ENCODE data around the gene MLH1. TPM values are rescaled to one million over a fixed set of nuclear protein-coding genes. Genes with fewer than 3 reads are reported as not detected.
"Not testable (repeated sequence)": the region's sequence is repeated elsewhere in the genome, so short reads cannot be mapped to it uniquely, and the experiment has no call there.

MLH1 gene
- total RNA-seq, 1 experiment from 2014 or later = 47.2 TPM

GRCh38 chr3:37041546-37042195 is 48.4 kb downstream of the MLH1 start:
- TF ChIP-seq ZNF423 (CRISPR knock-in tag; IDR thresholded peaks at IDR 0.05) = no peak
- TF ChIP-seq ZBTB21 (CRISPR knock-in tag; IDR thresholded peaks at IDR 0.05; ENCODE audit: borderline replicate concordance) = no peak
- no peak for TF ChIP-seq ZNF219 (CRISPR knock-in tag; IDR thresholded peaks at IDR 0.05; ENCODE audit: borderline replicate concordance)
- TF ChIP-seq SP1 (CRISPR knock-in tag; conservative IDR thresholded peaks at IDR 0.05) = no peak
- TF ChIP-seq FOXP1 (CRISPR knock-in tag; IDR thresholded peaks at IDR 0.05; ENCODE audit: borderline replicate concordance) = no peak
- no peak for TF ChIP-seq SOX15 (CRISPR knock-in tag; IDR thresholded peaks at IDR 0.05)
- no peak for TF ChIP-seq NFYB (CRISPR knock-in tag; conservative IDR thresholded peaks at IDR 0.05; ENCODE audit: low read depth)
- TF ChIP-seq FOXK1 (CRISPR knock-in tag; IDR thresholded peaks at IDR 0.05) = no peak
- TF ChIP-seq NFATC4 (CRISPR knock-in tag; IDR thresholded peaks at IDR 0.05) = no peak
- no peak for TF ChIP-seq RORB (CRISPR knock-in tag; IDR thresholded peaks at IDR 0.05)
- TF ChIP-seq ESRRA (CRISPR knock-in tag; IDR thresholded peaks at IDR 0.05; ENCODE audit: borderline replicate concordance) = no peak
- no peak for TF ChIP-seq ZNF416 (CRISPR knock-in tag; IDR thresholded peaks at IDR 0.05)
- TF ChIP-seq, protein P1, sequence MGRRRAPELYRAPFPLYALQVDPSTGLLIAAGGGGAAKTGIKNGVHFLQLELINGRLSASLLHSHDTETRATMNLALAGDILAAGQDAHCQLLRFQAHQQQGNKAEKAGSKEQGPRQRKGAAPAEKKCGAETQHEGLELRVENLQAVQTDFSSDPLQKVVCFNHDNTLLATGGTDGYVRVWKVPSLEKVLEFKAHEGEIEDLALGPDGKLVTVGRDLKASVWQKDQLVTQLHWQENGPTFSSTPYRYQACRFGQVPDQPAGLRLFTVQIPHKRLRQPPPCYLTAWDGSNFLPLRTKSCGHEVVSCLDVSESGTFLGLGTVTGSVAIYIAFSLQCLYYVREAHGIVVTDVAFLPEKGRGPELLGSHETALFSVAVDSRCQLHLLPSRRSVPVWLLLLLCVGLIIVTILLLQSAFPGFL (CRISPR knock-in tag; IDR thresholded peaks at IDR 0.05; ENCODE audit: borderline replicate concordance) = no peak
- TF ChIP-seq, protein P2, sequence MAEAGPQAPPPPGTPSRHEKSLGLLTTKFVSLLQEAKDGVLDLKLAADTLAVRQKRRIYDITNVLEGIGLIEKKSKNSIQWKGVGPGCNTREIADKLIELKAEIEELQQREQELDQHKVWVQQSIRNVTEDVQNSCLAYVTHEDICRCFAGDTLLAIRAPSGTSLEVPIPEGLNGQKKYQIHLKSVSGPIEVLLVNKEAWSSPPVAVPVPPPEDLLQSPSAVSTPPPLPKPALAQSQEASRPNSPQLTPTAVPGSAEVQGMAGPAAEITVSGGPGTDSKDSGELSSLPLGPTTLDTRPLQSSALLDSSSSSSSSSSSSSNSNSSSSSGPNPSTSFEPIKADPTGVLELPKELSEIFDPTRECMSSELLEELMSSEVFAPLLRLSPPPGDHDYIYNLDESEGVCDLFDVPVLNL (CRISPR knock-in tag; IDR thresholded peaks at IDR 0.05; ENCODE audit: borderline replicate concordance, low read depth) = no peak
- no peak for TF ChIP-seq E2F1 (CRISPR knock-in tag; IDR thresholded peaks at IDR 0.05)
- no peak for TF ChIP-seq ZMAT4 (CRISPR knock-in tag; IDR thresholded peaks at IDR 0.05)
- no peak for TF ChIP-seq SMAD4 (CRISPR knock-in tag; IDR thresholded peaks at IDR 0.05)
- H3K4me1 Mint-ChIP-seq = no peaks in the 10 kb centered on the region

DNA sequence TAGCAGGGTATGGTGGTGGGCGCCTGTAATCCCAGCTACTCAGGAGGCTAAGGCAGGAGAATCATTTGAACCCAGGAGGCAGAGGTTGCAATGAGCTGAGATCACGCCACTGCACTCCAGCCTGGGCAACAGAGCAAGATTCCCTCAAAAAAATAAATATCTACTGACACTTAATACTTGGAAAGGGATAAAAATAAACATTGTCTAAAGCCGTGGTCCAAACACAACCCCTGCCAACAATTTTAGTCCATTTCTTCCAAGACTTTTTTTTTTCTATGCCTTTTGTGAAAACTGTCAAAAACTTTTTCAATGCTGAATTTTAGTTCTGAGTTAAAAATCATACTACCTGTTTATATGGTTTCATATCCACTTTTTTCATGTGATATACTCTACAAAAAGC is 49.4 kb downstream of the MLH1 start:
- DNase-seq (ENCODE audit: low spot score); H3K4me1 Mint-ChIP-seq; ATAC-seq; POLR2A ChIA-PET; CTCF ChIA-PET; H3K27ac Mint-ChIP-seq; H3K27me3 Mint-ChIP-seq (ENCODE audit: low read depth); H3K4me3 Mint-ChIP-seq; H3K9me3 Mint-ChIP-seq: not testable (repeated sequence)
- H3K36me3 Mint-ChIP-seq = peaks cover 34% of the 10 kb centered on the region

More at GRCh38 chr3:37041546-37042195, 48.4 kb downstream of the MLH1 start:
- Mint-ChIP-seq H3K27ac (no peak overlapping the region), H3K36me3 (peaks cover 32% of the 10 kb centered on the region), H3K9me3 (no peaks in the 10 kb centered on the region), H3K4me3 (no peak overlapping the region), H3K27me3 (ENCODE audit: low read depth) (no peaks in the 10 kb centered on the region)
- ATAC-seq = no peak
- DNase-seq (ENCODE audit: low spot score) = no peak
- ChIA-PET CTCF (no interaction called here), POLR2A (no interaction called here)

DNA sequence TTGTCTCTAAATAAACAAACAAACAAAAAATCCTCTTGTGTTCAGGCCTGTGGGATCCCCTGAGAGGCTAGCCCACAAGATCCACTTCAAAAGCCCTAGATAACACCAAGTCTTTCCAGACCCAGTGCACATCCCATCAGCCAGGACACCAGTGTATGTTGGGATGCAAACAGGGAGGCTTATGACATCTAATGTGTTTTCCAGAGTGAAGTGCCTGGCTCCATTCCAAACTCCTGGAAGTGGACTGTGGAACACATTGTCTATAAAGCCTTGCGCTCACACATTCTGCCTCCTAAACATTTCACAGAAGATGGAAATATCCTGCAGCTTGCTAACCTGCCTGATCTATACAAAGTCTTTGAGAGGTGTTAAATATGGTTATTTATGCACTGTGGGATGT is 57.0 kb downstream of the MLH1 start:
- TF ChIP-seq ZNF219 (CRISPR knock-in tag; IDR thresholded peaks at IDR 0.05; ENCODE audit: borderline replicate concordance) = no peak
- TF ChIP-seq, protein P3, sequence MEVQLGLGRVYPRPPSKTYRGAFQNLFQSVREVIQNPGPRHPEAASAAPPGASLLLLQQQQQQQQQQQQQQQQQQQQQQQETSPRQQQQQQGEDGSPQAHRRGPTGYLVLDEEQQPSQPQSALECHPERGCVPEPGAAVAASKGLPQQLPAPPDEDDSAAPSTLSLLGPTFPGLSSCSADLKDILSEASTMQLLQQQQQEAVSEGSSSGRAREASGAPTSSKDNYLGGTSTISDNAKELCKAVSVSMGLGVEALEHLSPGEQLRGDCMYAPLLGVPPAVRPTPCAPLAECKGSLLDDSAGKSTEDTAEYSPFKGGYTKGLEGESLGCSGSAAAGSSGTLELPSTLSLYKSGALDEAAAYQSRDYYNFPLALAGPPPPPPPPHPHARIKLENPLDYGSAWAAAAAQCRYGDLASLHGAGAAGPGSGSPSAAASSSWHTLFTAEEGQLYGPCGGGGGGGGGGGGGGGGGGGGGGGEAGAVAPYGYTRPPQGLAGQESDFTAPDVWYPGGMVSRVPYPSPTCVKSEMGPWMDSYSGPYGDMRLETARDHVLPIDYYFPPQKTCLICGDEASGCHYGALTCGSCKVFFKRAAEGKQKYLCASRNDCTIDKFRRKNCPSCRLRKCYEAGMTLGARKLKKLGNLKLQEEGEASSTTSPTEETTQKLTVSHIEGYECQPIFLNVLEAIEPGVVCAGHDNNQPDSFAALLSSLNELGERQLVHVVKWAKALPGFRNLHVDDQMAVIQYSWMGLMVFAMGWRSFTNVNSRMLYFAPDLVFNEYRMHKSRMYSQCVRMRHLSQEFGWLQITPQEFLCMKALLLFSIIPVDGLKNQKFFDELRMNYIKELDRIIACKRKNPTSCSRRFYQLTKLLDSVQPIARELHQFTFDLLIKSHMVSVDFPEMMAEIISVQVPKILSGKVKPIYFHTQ (CRISPR knock-in tag; IDR thresholded peaks at IDR 0.05) = no peak
- no peak for TF ChIP-seq IRF2 (CRISPR knock-in tag; IDR thresholded peaks at IDR 0.05; ENCODE audit: borderline replicate concordance, low read depth)
- TF ChIP-seq, protein P4, sequence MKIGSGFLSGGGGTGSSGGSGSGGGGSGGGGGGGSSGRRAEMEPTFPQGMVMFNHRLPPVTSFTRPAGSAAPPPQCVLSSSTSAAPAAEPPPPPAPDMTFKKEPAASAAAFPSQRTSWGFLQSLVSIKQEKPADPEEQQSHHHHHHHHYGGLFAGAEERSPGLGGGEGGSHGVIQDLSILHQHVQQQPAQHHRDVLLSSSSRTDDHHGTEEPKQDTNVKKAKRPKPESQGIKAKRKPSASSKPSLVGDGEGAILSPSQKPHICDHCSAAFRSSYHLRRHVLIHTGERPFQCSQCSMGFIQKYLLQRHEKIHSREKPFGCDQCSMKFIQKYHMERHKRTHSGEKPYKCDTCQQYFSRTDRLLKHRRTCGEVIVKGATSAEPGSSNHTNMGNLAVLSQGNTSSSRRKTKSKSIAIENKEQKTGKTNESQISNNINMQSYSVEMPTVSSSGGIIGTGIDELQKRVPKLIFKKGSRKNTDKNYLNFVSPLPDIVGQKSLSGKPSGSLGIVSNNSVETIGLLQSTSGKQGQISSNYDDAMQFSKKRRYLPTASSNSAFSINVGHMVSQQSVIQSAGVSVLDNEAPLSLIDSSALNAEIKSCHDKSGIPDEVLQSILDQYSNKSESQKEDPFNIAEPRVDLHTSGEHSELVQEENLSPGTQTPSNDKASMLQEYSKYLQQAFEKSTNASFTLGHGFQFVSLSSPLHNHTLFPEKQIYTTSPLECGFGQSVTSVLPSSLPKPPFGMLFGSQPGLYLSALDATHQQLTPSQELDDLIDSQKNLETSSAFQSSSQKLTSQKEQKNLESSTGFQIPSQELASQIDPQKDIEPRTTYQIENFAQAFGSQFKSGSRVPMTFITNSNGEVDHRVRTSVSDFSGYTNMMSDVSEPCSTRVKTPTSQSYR (CRISPR knock-in tag; IDR thresholded peaks at IDR 0.05) = no peak
- TF ChIP-seq NR2C2 (CRISPR knock-in tag; IDR thresholded peaks at IDR 0.05) = no peak
- Mint-ChIP-seq H3K4me3 (no peak overlapping the region), H3K36me3 (peaks cover 65% of the 10 kb centered on the region), H3K4me1 (no peaks in the 10 kb centered on the region), H3K9me3 (no peaks in the 10 kb centered on the region), H3K27ac (no peak overlapping the region), H3K27me3 (ENCODE audit: low read depth) (no peaks in the 10 kb centered on the region)
- DNase-seq (ENCODE audit: low spot score) (no peak), ATAC-seq (no peak)
- ChIA-PET CTCF (no interaction called here), POLR2A (no interaction called here)

Data from WTC11 (cell line).